ENCODE measurements around the gene SLC35E1. TPM values are rescaled to one million over a fixed set of nuclear protein-coding genes. Genes with fewer than 3 reads are reported as not detected.

Gene SLC35E1
- total and polyA plus RNA-seq, 2 of the 4 experiments (the other 2 are of a cell fraction), result 22.6 to 38.0 TPM

GRCh38 chr19:16598848-16599247 is 26.6 kb upstream of the SLC35E1 start:
- no peak overlapping the region for H2AK5ac ChIP-seq (ENCODE audit: low read depth, low read length)
- H2BK15ac ChIP-seq (ENCODE audit: low read depth, low read length), result no peak overlapping the region
- peaks cover 49% of the 10 kb centered on the region for H3K9me1 ChIP-seq (ENCODE audit: insufficient read depth, low read length)
- ChIA-PET POLR2A (ENCODE audit: unreplicated experiment) (no interaction called here), CTCF (no interaction called here)
- H3K27me3 ChIP-seq (ENCODE audit: control insufficient read depth, insufficient read depth, low read length), result no peaks in the 10 kb centered on the region
- no peak overlapping the region for H2AFZ ChIP-seq (replicated peaks; ENCODE audit: low read length, poor library complexity)
- no peaks in the 10 kb centered on the region for H3K36me3 ChIP-seq (ENCODE audit: control insufficient read depth, insufficient read depth, low read length)
- no peak overlapping the region for H4K91ac ChIP-seq (ENCODE audit: insufficient read depth, low read depth, low read length)
- no peak overlapping the region for H3K18ac ChIP-seq (ENCODE audit: low read depth, low read length)
- H3K14ac ChIP-seq (replicated peaks; ENCODE audit: low read depth, low read length), result no peak overlapping the region
- no peak overlapping the region for H4K5ac ChIP-seq (ENCODE audit: low read depth, low read length)
- no peaks in the 10 kb centered on the region for H3K9me3 ChIP-seq (ENCODE audit: control insufficient read depth, insufficient read depth, low read length)
- no peak overlapping the region for H3K56ac ChIP-seq (ENCODE audit: extremely low read depth, insufficient read depth, low read length)
- no peak overlapping the region for H3K4me3 ChIP-seq (ENCODE audit: insufficient read depth, low read depth, low read length)
- no peak overlapping the region for H2BK120ac ChIP-seq (ENCODE audit: low read depth, low read length)
- intact Hi-C loops (cut with micrococcal nuclease), result no loop called here
- H3K4ac ChIP-seq (ENCODE audit: low read depth, low read length), result no peak overlapping the region
- DNase-seq, result no peak
- no peak overlapping the region for H2AK9ac ChIP-seq (replicated peaks; ENCODE audit: low read depth, low read length, poor library complexity)
- H3K27ac ChIP-seq (ENCODE audit: insufficient read depth, low read length), result no peak overlapping the region
- H4K20me1 ChIP-seq (ENCODE audit: insufficient read depth, low read length), result peaks cover 100% of the 10 kb centered on the region
- BruUV-seq (replicated peaks), result no TSS peak
- no peak overlapping the region for H3K9ac ChIP-seq (ENCODE audit: low read depth, low read length)
- no peak overlapping the region for H3K4me2 ChIP-seq (ENCODE audit: low read depth, low read length)
- no peak overlapping the region for H2BK5ac ChIP-seq (ENCODE audit: low read depth, low read length, poor library complexity, severe bottlenecking)
- H3K4me1 ChIP-seq (ENCODE audit: control insufficient read depth, insufficient read depth, low read length), result no peaks in the 10 kb centered on the region; the same call in 1 of the 2 replicates
- in situ Hi-C loops (cut with MboI; ENCODE audit: low sequenced_read_pairs), result no loop called here
- no peak overlapping the region for H2BK20ac ChIP-seq (ENCODE audit: low read depth, low read length)
- H4K8ac ChIP-seq (ENCODE audit: low read depth in 2 of 2, low read length in 2 of 2), result no peak overlapping the region
- WGBS, 2 experiments (ENCODE audit: extremely low coverage in 2 of 2, insufficient read length in 1 of 2), result 100% methylated on average over 1 of the region's 4 CpGs; no CpG with 5 or more reads in 1 of the 2 experiments
- H3K79me1 ChIP-seq (ENCODE audit: low read depth in 1 of 2, low read length in 2 of 2), result peaks cover 27 to 96% of the 10 kb centered on the region in 2 experiments
- ATAC-seq (ENCODE audit: low read depth), result no peak; the same call in 1 of the 2 replicates
- no peak for TF ChIP-seq MXI1 (IDR thresholded peaks at IDR 0.05; ENCODE audit: borderline replicate concordance, low read depth, low read length)
- TF ChIP-seq CHD1 (IDR thresholded peaks at IDR 0.05; ENCODE audit: low read depth, low read length), result no peak
- TF ChIP-seq RAD21 (IDR thresholded peaks at IDR 0.05; ENCODE audit: low read length), result no peak
- no peak for TF ChIP-seq MAFK (IDR thresholded peaks at IDR 0.05; ENCODE audit: low read depth, low read length)
- TF ChIP-seq CEBPB (IDR thresholded peaks at IDR 0.05; ENCODE audit: low read depth, low read length), result no peak
- TF ChIP-seq NFE2L2 (IDR thresholded peaks at IDR 0.05; ENCODE audit: low read depth, low read length), result no peak
- no peak for TF ChIP-seq RFX5 (IDR thresholded peaks at IDR 0.05; ENCODE audit: low read depth, low read length)
- TF ChIP-seq, protein P1, sequence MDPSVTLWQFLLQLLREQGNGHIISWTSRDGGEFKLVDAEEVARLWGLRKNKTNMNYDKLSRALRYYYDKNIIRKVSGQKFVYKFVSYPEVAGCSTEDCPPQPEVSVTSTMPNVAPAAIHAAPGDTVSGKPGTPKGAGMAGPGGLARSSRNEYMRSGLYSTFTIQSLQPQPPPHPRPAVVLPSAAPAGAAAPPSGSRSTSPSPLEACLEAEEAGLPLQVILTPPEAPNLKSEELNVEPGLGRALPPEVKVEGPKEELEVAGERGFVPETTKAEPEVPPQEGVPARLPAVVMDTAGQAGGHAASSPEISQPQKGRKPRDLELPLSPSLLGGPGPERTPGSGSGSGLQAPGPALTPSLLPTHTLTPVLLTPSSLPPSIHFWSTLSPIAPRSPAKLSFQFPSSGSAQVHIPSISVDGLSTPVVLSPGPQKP (IDR thresholded peaks at IDR 0.05; ENCODE audit: borderline replicate concordance, low read depth, low read length), result no peak
- dilution Hi-C loops (cut with HindIII; ENCODE audit: low sequenced_read_pairs, unreplicated experiment), result no loop called here
- no peak overlapping the region for H3K23ac ChIP-seq (ENCODE audit: low read depth, low read length)

Measured in IMR-90 (cell line).